Fibroblast of skin of right quadriceps (primary cell): Measurements from ENCODE around the gene TBC1D2.
A peak's percentile ranks its signal among the peaks of the same experiment; 100 is the strongest.
"Not testable (repeated sequence)": the region's sequence is repeated elsewhere in the genome, so short reads cannot be mapped to it uniquely, and the experiment has no call there.

Experiments
- DNase-seq: peaks from one replicate; pipeline ENCODE4 v3.0.0-alpha.2; 2013

TBC1D2 gene, protein sequence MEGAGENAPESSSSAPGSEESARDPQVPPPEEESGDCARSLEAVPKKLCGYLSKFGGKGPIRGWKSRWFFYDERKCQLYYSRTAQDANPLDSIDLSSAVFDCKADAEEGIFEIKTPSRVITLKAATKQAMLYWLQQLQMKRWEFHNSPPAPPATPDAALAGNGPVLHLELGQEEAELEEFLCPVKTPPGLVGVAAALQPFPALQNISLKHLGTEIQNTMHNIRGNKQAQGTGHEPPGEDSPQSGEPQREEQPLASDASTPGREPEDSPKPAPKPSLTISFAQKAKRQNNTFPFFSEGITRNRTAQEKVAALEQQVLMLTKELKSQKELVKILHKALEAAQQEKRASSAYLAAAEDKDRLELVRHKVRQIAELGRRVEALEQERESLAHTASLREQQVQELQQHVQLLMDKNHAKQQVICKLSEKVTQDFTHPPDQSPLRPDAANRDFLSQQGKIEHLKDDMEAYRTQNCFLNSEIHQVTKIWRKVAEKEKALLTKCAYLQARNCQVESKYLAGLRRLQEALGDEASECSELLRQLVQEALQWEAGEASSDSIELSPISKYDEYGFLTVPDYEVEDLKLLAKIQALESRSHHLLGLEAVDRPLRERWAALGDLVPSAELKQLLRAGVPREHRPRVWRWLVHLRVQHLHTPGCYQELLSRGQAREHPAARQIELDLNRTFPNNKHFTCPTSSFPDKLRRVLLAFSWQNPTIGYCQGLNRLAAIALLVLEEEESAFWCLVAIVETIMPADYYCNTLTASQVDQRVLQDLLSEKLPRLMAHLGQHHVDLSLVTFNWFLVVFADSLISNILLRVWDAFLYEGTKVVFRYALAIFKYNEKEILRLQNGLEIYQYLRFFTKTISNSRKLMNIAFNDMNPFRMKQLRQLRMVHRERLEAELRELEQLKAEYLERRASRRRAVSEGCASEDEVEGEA

DNA sequence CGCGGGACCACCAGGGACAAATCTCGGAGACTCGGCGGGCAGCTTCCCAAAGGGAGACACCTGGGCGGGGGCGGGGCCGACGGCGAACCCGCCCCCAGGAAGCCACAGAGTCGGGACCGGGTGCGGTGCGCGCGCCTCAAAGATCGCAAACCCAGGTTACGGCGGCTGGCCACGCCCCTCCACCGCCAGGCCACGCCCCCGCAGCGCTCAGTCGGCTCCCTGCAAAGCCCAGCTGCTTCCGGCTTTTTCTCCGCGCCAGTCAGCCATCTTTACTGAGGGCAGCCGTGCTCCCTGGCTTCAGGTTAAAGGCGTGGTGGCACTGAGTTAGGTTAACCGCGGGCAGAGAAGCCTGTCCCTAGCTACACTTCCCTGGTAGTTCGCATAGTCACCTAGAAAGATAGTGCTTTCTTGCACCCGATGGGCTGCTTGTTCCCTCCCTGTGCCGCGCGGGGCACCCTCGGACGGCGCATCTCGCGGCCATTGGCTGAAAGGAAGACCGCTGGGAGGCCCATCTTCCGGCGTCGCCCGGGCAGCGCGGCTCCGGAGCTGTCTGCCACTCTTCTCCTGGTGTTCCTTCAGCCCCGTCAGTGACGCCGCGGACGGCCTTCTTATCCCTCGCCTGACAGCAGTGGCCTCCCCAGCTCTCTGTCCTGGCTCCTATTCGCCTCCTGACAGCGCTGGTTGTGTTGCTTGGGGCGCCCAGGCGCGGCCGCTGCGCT, at the start of gene TBC1D2:
Gene TBC1D2 (minus strand): TSS at position 72 of the 719 bp plus-strand sequence. CDS start 108 bp downstream, outside the sequence.
- DNase-seq: peak; percentile 92

DNA sequence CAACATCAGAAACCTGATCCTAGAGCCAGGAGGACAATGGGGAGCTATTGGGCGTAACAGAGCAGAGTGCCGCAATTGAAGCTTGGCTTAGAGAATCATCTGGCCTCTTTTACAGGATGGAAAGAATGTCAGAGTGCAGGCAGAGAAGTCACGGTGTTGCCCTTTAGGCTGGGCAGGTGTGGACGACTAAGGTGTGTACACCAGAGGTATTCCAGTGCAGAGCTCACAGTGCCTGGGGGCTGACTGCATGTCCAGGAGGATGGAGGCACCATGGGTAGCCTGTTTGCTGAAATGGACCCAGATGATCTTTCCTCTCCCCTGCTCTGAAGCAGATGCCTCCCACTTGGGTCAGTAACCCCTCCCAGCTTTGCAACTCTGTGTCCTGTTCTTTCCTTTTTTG, 48.9 kb upstream of the TBC1D2 start:
- DNase-seq: no peak

DNA sequence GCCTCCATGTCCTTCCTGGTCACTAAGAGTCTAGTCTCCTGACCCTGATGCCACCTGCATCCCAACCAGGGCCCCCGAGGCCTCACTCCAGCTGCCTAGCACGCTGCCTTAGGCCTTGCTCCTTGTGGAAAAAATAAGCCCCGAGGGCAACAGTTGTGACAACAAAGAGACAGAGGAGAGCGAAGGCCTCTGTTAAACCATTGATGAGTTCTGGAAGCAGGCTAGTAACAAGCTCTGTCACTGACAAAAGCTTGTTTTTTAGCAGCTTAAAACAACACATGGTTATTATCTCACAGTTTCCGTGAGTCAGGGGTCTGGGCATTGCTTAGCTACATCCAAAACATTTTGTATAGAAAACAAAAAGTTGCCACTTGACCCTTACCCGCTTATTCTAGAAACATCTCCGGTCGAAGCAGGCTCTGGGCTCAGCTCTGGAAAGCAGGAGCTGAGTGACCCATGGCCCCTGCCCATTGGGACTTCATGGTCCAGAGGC, 48.2 kb upstream of the TBC1D2 start:
- no peak for DNase-seq

DNA sequence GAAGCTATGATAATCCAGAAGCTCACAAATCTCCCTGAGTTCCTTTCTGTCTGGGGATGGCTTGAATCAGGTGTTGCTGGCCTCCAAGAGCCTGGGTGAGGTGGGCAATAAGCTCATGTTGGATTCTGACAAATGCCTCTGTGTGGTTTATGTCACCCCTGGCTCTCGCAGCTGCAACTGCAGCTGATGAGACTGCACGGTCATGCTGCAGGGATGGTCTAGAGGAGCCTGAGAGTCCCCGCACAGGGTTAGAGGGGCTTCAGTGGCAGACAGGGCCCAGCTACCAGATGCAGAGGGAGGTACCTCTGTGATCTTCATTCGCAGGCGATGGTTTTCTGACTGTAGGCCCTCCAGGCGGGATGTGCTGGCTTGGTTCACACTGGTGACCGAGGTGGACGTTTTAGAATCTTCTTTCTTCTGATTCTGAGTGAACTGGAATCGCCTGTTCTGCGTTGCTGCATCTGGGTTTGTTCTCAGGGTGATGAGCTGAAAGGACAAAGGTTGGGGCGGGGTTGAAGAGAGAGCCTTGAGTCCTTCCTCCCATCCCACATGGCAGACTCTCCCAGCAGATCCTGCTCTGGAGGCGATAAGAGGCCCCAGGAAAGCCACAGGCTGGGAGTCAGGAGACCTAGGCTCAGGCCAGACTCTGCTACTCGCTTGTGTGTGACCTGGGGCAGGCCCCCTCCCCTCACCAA, 47.6 kb upstream of the TBC1D2 start:
- DNase-seq: no peak

DNA sequence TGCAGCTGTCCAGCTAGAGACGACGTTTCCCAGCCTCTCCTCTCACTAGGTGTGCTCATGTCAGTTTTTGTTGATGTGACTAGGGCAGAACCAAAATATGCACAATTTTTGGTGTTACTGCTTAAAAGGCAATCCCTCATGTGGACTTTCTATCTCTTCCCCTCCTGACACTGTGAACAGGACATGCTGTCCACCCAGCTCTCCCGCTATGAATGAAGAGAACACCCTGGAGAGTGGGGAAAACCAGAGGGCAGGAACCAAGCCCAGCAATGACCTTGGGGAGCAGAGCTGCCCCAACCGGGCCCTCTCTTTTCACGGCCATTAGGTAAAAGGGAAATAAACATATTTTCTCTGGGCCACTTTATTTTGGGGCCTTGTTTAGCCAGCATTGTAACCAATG, 46.7 kb upstream of the TBC1D2 start:
- DNase-seq: no peak

DNA sequence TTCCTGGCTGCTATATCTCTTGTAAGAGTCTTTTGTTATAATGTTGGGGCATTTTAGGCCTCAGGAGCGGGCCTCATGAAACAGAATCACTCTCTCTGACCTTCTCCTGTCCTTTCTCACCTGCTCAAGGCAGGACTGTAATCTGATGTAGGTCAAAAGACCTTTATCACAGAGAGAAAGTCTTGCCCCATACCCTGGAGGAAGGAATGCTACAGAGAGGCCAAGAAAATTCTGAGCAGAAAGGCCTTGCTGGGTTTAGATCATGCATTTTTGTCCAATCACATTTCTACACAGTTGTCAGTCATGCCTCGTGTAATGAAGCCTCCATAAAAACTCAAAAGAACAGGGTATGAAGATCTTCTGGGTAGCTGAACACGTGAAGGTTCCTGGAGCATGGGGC, 45.2 kb upstream of the TBC1D2 start:
- no peak for DNase-seq

DNA sequence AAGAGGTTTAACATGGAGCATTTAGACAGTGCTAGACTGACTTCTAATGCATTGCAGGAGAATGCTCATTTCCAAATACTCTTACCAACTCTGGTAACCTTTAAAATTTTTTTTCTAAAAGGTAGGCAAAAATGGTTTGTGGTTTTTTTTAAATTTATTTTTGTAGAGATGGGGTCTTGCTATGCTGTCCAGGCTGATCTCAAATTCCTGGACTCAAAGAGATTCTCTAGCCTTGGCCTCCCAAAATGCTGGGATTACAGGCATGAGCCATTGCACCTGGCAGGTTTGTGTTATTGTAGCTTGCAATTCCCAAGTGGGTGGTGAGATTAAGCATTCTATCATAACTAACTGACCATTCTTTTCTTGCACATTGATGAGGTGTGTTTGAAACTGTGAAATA, 43.0 kb upstream of the TBC1D2 start:
- DNase-seq: no peak

DNA sequence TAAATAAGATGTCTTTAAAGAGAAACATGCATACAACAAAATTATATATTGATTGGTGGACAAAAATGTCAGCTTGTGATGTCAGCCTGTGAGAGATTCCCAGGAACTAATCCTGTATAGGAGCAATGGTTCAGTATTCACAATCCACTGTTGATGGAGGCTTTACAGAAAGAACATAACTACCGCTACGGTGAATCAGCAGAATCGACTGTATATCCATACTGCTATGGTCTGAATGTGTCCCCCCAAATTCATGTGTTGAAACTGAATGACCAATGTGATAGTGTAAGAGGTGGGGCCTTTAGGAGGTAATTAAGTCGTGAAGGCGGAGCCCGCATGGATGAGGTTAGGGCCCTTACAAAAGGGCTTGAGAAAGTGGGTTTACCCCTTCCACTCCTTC, 40.4 kb upstream of the TBC1D2 start:
- no peak for DNase-seq

DNA sequence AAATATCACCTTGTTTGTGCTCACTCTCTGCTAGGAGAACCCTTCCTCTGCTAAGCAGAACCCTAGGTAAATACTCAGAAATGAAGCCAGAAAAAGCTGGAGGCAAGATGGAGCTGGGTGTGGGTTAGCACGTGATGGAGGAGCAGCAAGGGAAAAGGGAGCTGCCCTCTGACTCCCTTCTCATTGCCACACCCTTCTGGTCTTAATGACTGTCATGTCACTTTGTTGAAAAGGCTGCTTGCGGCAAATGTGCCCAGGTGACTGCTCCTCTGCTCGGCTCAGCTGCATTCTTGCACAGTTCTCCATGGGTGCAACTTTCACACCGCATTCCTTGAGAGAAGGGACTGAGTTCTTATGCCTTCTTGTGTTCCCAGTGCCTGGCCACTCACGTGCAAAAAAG, 36.4 kb upstream of the TBC1D2 start:
- no peak for DNase-seq

DNA sequence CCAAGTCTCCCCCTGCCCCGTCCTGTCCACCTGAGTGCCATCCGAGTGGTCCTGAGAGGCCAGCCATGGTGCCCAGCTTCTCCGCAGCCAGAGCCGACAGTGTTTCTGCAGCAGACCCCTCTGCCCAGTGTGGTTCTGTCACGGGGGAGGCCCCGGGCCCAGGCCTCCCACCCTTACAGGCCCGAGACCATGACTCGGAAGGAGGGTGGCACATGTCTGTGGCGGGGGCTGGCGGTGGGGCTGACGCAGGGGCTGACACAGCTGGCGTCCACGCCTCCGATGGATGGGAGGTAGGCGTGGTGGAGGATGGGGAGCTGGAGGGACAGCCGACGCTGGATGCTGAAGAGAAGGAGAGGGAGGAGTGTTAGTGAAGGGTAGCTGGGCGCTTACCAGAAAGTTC, 35.0 kb upstream of the TBC1D2 start:
- no peak for DNase-seq

DNA sequence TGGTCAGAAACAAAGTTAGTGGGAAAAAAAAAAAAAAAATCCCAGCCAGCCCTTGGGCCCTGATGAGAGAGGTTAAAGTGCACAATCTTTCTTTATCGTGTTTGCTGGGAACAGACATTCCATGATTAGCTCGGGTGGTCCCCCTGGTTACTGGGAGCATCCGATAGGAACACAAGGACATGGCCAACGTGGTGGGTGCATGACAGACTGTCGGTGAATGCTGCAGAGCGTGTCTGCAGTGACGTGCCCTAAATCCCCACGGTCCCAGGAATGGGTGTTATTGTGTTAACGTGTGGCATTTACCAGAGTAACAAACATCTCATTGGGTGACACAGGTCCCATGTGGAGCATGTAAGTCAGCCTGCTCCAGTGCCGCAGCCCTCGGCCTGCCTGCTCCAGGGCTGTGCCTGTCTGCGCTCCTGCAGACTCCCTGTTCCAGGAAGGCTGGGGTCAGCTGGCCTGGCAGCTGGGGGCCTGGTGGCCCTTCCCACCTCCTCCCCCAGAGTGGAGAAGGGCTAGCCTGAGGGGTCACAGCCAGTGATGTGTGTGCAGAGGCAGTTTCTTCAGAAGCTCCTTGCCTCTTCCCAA, 34.3 kb upstream of the TBC1D2 start:
- DNase-seq: no peak

DNA sequence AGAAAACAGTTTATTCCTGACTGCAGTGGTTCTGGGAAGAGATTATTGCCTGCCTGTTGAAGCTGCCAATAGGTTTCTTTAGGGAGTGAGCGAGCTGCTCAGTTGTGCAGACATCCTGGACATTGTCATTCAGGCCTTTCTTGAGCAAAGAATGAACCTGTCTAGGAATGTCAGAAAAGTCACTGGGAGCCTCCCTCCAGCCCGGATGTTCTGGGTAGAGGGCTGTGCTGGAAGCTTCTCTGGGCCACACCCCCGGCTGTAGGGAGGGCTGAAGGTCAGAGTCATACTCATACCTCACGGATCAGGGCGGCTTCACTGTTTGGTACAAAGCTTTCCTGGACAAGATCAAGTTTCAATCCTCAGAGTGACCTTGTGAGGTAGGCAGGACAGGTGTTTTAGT, 33.4 kb upstream of the TBC1D2 start:
- DNase-seq: no peak

DNA sequence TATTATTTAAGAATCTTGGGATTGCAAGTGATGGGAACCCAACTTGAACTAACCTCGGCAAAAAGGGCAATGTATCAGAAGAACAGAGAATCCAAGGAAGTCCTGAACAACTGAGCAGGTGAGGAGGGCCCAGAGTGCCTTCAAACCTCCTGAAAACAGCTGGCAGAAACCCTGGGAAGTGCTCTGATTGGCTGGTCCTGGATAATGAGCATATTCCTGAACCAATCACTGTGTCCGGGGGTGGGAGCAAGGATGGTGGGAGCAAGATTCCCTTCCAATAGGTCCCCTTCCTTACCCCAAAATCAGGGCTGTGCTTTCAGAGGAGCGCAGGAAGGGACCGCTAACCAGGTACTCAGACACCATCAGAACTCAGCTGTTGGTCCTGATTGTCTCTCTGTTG, 31.9 kb upstream of the TBC1D2 start:
- DNase-seq: peak; percentile 9

DNA sequence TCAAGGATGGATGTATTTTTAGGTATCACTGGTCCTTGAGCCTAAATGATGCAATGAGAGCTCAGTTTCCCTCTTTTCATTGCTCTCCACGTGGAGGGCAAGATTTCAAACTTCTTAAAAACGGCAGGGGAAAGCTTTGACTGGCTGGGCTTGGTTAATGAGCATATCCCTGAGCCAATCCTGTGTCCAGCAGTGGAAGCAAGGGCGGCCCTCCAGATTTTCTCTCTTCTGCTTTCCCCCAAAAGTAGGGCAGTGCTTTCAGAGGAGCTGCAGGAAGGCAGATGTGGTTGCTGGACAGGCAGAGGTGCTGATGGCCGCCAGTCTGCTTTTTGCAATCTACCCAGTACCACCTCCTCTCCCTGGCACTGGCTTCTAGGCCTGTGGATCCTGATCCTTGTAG, 30.0 kb upstream of the TBC1D2 start:
- no peak for DNase-seq

DNA sequence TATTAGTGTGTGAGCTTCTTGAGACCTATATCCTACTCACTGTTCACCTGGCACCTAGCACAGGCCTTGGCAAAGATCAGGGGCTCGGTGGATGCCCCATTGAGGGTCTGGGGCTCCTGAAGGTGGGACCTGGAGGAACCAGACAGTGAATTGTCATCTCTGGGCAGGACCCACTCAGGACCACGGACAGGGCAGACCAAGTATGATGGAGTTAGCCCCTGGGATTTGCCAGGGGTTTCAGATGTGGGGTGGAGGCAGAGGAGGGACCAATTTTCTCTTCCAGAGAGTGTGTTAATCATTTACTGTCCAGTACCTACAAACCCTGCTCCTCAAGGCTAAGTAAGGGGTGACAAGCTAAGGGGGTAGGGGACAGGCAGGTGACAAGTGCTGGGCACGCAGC, 29.3 kb upstream of the TBC1D2 start:
- DNase-seq: no peak

DNA sequence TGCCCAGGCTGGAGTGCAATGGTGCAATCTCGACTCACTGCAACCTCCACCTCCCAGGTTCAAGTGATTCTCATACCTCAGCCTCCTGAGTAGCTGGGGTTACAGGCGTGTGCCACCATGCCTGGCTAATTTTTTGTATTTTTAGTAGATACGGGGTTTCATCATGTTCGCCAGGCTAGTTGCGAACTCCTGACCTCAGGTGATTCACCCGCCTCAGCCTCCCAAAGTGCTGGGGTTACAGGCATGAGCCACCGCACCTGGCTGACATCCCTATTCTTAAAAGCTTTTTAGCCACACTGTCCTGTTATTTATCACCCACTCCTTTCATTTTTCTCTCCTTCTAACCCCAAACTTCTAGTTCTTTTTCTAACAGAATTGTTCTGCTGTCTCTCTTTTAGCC, 27.7 kb upstream of the TBC1D2 start:
- DNase-seq: not testable (repeated sequence)

DNA sequence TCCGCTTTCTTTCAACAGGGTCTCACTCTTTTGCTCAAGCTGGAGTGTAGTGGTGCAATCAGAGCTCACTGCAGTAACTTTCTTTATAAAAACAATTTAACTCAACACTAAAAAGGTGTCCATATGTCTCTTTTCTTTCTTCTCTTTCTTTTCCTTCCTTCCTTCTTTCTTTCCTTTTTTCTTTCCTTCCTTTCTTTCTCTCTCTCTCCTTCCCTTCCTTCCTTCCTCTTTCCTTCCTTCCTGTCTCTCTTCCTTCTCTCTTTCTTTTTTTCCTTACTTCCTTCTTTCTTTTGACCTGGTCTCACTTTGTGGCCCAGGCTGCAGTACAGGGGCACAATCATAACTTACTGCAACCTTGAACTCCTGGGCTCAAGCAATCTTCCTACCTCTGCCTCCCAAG, 25.8 kb upstream of the TBC1D2 start:
- no peak for DNase-seq

DNA sequence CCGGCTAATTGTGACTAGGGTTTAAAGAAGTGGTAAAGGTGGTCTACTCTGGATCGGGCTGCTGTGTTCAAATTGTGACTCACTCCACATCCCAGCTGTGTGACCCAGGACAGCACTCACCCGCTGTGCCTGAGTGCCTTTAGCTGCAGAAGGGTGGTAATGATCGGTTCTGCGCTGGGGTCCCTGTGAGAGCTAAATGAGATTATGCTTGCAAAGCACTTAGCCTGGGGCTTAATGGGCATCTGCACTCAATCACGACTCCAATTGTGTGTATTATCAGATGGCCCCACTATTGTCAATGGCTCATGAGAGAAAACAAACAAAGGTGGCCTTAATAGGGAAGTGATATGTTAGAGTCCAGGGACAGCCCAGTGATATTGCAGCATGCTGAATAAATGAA, 25.1 kb upstream of the TBC1D2 start:
- DNase-seq: no peak

DNA sequence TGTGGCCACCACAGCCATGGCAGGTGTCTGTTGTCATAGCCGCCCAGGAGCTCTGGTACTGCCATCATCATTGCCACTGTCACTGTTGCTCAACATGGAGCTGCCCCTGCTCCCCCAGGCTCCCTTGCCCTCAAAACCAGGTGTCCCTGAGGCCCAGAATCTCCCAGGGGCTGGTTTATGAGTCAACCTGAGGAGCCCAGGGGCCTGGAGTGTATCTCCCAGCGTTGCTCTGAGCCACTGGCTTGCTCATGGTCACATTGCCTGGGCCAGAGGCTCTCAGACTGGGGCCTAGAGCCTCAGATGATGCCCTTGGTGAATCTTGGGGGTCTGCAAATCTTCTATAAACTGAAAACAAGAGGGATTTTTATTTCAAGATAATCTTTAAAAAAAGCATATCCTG, 24.7 kb upstream of the TBC1D2 start:
- no peak for DNase-seq

DNA sequence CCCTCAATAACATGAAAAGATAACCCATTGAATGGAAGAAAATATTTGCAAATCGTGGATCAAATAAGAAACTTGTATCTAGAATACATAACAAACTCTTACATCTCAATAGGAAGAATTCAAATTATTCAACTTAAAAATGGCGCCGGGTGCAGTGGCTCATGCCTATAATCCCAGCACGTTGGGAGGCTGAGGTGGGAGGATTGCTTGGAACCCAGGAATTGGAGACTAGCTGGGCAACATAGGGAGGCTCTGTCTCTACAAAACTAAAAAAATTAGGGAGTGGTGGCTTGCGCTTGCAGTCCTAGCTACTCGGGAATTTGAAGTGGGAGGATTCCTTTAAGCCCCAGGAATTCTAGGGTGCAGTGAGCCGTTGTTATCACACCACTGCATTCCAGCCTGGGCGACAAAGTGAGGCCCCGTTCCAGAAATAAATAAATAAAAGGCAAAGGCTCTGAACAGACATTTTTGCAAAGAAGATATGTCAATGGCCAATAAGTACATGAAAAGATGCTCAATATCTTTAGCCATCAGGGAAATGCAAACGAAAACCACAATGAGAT, 21.5 kb upstream of the TBC1D2 start:
- DNase-seq: no peak

DNA sequence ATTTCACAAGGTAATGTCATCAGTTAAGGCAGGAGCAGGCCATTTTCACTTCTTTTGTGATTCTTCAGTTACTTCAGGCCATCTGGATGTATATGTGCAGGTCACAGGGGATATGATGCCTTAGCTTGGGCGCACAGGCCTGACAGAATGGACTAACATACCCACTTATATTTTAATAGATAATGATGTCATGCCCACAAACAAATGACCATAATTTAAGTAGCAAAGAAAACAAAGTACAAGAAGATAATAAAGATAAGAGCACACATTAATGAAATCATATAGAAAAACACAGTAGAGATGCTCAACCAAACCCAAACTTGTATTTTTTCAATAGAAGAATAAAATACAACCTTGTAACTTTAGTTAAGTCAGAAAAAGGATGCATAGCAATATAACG, 19.7 kb upstream of the TBC1D2 start:
- no peak for DNase-seq

DNA sequence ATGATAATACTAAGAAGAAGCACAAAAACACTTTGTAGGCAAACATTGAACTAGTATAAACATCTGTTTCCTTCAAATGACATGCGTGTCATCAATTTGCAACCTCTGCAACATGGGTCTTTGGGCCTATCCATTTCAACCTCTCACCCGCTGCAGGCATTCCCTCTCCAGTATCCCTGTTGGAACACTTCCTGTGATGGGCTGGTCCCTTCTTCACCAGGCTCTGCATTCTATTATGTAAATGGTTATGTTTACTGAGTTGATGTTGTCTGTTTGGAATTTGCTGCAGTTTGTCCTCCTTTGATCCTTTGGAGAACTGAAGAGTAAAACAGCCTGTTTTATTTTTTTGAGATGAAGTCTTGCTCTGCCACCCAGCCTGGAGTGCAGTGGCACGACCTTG, 16.6 kb upstream of the TBC1D2 start:
- no peak for DNase-seq
